ENCODE results near the gene KAT2A. TPM values are rescaled to one million over a fixed set of nuclear protein-coding genes. Genes with fewer than 3 reads are reported as not detected.
A peak's percentile ranks its signal among the peaks of the same experiment; 100 is the strongest.

The KAT2A gene
- total RNA-seq, 4 donors from 2014 or later = 13.8 to 31.1 (median 21.8) TPM

DNA sequence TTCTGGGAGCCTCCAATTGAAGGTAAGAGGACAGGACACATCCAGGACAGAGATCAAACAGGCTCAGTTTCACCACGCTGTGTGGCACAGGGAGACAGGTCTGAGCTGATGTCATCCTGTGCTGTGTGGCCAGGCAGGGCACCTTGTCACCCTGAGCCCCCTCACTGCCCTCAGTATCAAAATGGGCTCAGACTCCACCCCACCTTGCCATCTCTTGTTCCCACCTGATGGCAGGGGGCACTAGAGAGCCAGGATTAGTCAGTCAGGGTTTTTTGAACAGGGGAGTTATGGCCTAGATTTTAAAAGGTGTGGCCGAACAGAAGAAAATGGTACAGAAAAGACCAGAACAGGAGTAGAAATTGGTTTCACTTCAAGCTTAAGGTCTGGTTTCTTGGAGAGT lies 2.6 kb downstream of the KAT2A start:
- TF ChIP-seq POLR2A (IDR thresholded peaks at IDR 0.05; ENCODE audit: low read depth) = no peak
- no peak for TF ChIP-seq POLR2AphosphoS5 (IDR thresholded peaks at IDR 0.05)
- TF ChIP-seq, protein P1, sequence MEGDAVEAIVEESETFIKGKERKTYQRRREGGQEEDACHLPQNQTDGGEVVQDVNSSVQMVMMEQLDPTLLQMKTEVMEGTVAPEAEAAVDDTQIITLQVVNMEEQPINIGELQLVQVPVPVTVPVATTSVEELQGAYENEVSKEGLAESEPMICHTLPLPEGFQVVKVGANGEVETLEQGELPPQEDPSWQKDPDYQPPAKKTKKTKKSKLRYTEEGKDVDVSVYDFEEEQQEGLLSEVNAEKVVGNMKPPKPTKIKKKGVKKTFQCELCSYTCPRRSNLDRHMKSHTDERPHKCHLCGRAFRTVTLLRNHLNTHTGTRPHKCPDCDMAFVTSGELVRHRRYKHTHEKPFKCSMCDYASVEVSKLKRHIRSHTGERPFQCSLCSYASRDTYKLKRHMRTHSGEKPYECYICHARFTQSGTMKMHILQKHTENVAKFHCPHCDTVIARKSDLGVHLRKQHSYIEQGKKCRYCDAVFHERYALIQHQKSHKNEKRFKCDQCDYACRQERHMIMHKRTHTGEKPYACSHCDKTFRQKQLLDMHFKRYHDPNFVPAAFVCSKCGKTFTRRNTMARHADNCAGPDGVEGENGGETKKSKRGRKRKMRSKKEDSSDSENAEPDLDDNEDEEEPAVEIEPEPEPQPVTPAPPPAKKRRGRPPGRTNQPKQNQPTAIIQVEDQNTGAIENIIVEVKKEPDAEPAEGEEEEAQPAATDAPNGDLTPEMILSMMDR (IDR thresholded peaks at IDR 0.05) = peak in 1 of 3 experiments; percentile 36
- TF ChIP-seq EP300 (IDR thresholded peaks at IDR 0.05) = no peak
- intact Hi-C loops (cut with DNase I) = loop anchor here (5.0 kb wide), 2 partner anchors 51 to 151 kb away; partner anchors contain the start of gene CNP
- Histone ChIP-seq H3K36me3 (peaks cover 0 to 55% (median 37%) of the 10 kb centered on the region in 4 donors), H3K27me3 (no peaks in the 10 kb centered on the region), H3K4me1 (peaks cover 23 to 55% (median 44%) of the 10 kb centered on the region in 4 donors), H3K4me3 (no peak overlapping the region), H3K9me3 (no peaks in the 10 kb centered on the region), H3K27ac (replicated peaks in 1 of 4) (no peak overlapping the region)
- DNase-seq (ENCODE audit: extremely low spot score) = no peak
- 83% methylated on average over 2 of the region's 2 CpGs for WGBS

DNA sequence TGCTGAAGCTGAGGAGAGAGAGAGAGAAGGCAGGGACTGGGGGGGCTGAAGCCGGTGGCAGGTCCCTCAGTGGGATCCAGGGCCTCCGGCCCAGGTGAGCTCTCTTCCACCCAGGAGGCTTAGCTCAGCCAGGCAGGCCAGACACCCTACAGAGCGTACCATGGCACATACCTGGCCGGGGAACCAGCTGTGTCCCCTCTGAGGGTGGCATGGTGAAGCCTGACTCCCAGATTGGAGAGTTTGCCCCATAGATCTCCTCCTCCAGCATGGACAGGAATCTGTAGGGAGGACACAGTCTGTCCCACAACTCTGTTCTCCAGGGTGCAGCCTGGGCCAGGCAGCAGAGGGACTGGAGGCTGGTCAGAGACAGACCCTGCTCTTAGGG lies 3.0 kb downstream of the KAT2A start:
- Histone ChIP-seq H3K27me3 (no peaks in the 10 kb centered on the region), H3K4me1 (peaks cover 25 to 59% (median 47%) of the 10 kb centered on the region in 4 donors), H3K9me3 (no peaks in the 10 kb centered on the region), H3K36me3 (peaks cover 0 to 59% (median 42%) of the 10 kb centered on the region in 4 donors), H3K4me3 (no peak overlapping the region), H3K27ac (replicated peaks in 1 of 4) (no peak overlapping the region)
- no peak for TF ChIP-seq POLR2A (IDR thresholded peaks at IDR 0.05; ENCODE audit: low read depth)
- no peak for TF ChIP-seq EP300 (IDR thresholded peaks at IDR 0.05)
- no peak for TF ChIP-seq POLR2AphosphoS5 (IDR thresholded peaks at IDR 0.05)
- TF ChIP-seq, protein P1 (IDR thresholded peaks at IDR 0.05) = no peak
- 83% methylated on average over 4 of the region's 4 CpGs for whole genome bisulfite sequencing
- intact Hi-C loops (cut with DNase I) = loop anchor here (5.0 kb wide), 2 partner anchors 51 to 151 kb away; partner anchors contain the start of gene CNP
- no peak for DNase-seq (ENCODE audit: extremely low spot score)

DNA sequence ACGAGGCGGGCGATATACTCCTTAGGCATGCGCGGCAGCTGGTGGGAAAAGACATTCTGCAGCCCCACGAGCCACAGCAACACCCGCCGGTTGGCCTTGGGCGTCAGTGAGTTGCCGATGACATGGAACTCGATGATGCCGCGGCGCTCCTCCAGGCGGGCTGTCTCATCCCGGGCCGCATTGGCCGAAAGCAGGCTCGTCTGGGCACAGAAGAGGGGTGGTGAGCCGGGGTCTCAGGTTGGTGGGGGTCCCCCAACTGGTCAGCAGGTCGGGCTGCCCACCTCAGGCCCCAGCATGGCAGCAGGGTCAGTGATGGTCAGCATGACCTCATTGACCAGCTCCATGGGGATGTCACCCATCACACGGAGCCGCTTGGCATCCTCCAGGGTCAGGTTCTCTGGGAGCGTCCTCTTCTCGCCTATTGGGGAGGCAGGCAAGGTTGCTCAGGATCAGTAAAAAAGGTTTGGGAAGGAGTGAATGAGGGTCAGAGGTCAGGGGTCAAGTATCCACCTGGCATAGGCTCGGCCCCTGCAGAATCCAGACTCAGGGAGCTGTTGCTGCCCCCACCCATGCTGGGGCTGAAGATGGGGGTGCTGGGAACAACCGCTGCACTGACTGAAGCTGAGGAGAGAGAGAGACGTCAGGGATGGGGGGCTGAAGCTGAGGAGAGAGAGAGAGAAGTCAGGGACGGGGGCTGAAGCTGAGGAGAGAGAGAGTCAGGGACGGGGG lies 3.6 kb downstream of the KAT2A start:
- no peak for TF ChIP-seq POLR2A (IDR thresholded peaks at IDR 0.05; ENCODE audit: low read depth)
- TF ChIP-seq POLR2AphosphoS5 (IDR thresholded peaks at IDR 0.05) = no peak
- TF ChIP-seq, protein P1 (IDR thresholded peaks at IDR 0.05) = no peak
- TF ChIP-seq EP300 (IDR thresholded peaks at IDR 0.05) = no peak
- intact Hi-C loops (cut with DNase I) = loop anchor here (2.0 to 5.0 kb wide), 3 partner anchors 50 to 150 kb away; partner anchors contain the start of gene CNP
- no peaks in the 10 kb centered on the region for H3K27me3 ChIP-seq
- WGBS = 72% methylated on average over 12 of the region's 30 CpGs
- peaks cover 0 to 60% (median 42%) of the 10 kb centered on the region in 4 donors for H3K36me3 ChIP-seq
- H3K27ac ChIP-seq (replicated peaks in 1 of 4) = no peak overlapping the region
- peaks cover 30 to 60% (median 47%) of the 10 kb centered on the region in 4 donors for H3K4me1 ChIP-seq
- no peak for DNase-seq (ENCODE audit: extremely low spot score)
- H3K4me3 ChIP-seq = no peak overlapping the region
- H3K9me3 ChIP-seq = no peaks in the 10 kb centered on the region

DNA sequence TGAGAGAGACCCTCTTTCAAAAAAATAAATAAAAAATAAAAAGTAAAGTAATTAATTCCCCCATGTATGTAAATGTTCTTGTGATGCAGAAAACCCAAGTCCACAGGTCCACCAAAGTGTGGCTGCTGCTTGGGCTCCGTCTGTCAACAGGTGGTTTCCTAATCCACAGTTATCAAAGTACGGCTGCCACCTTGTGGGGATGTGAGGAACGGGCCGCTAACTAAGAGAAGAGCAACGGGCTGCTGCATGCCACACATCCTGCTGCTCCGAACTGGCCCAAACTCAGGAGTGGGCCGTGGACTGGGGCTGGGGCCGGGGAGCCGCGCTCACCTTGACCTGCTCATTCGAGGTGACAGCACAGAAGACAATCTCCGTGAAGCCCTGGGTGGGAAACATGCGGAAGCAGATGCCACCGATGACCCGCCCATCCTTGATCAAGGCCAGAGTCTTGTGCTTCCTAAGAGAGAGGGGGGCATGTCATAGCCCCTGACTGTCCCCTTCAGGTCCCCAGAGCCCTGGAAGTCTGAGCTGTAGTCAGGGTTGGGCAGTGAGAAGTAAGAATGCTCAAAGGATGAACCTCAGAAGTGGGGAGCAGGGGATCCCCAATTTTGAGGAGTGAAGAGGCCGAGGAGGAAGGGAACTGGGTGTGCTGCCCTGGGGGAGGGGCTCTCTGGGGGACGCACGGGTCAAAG lies 4.3 kb downstream of the KAT2A start:
- Histone ChIP-seq H3K27me3 (no peaks in the 10 kb centered on the region), H3K4me1 (peaks cover 28 to 56% (median 44%) of the 10 kb centered on the region in 4 donors), H3K27ac (replicated peaks in 1 of 4) (no peak overlapping the region), H3K4me3 (no peak overlapping the region), H3K36me3 (peaks cover 0 to 60% (median 42%) of the 10 kb centered on the region in 4 donors), H3K9me3 (no peaks in the 10 kb centered on the region)
- intact Hi-C loops (cut with DNase I) = loop anchor here (2.0 to 5.0 kb wide), 3 partner anchors 50 to 150 kb away; partner anchors contain the start of gene CNP
- no peak for TF ChIP-seq EP300 (IDR thresholded peaks at IDR 0.05)
- TF ChIP-seq, protein P1 (IDR thresholded peaks at IDR 0.05) = peak; percentile 77 to 88 (median 85)
- no peak for TF ChIP-seq POLR2A (IDR thresholded peaks at IDR 0.05; ENCODE audit: low read depth)
- peak in 1 of 2 donors; percentile 42 for TF ChIP-seq POLR2AphosphoS5 (IDR thresholded peaks at IDR 0.05)
- DNase-seq (ENCODE audit: extremely low spot score) = peak; percentile 96
- 31% methylated on average over 17 of the region's 18 CpGs for WGBS
